ENCODE data around the gene TBC1D1. TPM values are rescaled to one million over a fixed set of nuclear protein-coding genes. Genes with fewer than 3 reads are reported as not detected.

The TBC1D1 gene
- total and polyA plus RNA-seq, 2 of the 8 experiments (the other 6 are each of a cell fraction or from before 2014, with no cell fraction given), result 96.9 to 162 TPM

GRCh38 chr4:38155589-38156294, 264.9 kb downstream of the TBC1D1 start (continued):
- TF ChIP-seq CHD7 (IDR thresholded peaks at IDR 0.05; ENCODE audit: insufficient replicate concordance, low read length) (no peak), NRF1 (IDR thresholded peaks at IDR 0.05; ENCODE audit: low read depth, low read length) (no peak), SP2 (IDR thresholded peaks at IDR 0.05; ENCODE audit: low read length) (no peak), KDM1A (IDR thresholded peaks at IDR 0.05; ENCODE audit: borderline replicate concordance, low read length) (no peak), NANOG (IDR thresholded peaks at IDR 0.05; ENCODE audit: insufficient read depth, low read depth, low read length, poor library complexity, severe bottlenecking) (no peak), BRCA1 (IDR thresholded peaks at IDR 0.05; ENCODE audit: low read depth, low read length) (no peak), CHD1 (IDR thresholded peaks at IDR 0.05; ENCODE audit: low read depth, low read length) (no peak), FOSL1 (IDR thresholded peaks at IDR 0.05; ENCODE audit: insufficient read depth, low read depth, low read length) (no peak), JUND (IDR thresholded peaks at IDR 0.05; ENCODE audit: low read length) (no peak)
